ENCODE data around the gene GKAP1.

GKAP1 gene

DNA sequence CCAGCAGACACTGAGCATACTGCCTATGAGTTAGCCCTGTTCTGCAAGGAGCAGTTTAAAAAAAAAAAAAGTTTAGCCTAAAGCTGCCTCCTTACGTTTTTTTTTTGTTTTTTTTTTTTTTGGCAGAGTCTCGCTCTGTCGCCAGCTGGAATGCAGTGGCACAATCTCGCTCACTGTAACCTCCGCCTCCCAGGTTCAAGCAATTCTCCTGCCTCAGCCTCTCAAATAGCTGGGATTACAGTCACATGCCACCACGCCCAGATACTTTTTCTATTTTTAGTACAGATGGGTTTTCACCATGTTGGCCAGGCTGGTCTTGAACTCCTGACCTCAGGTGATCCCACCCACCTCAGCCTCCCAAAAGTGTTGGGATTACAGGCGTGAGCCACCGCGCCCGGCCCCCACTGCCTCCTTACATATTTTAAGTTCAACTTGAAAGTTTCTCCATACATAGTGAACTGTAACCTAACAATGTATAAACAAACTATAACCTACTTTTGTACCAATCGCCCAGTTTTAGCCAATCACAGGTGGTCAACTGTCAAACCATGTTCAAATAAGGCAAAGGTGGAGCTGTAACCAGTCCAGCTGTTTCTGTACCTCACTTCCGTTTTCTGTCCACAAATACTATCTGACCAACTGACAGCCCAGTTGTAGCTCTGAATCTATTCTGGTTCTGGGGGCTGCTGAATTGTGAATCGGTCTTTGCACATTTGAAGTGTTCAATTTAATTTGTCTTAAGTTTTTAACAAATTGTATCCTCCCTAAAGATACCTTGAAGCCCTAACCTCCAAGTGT is 17.1 kb downstream of the GKAP1 start:
- Histone ChIP-seq H3K9ac (ENCODE audit: low read depth, low read length) (no peak overlapping the region), H3K36me3 (ENCODE audit: insufficient read depth, low read length) (peaks cover 4% of the 10 kb centered on the region; the same call in 1 of the 2 replicates), H3K4me1 (ENCODE audit: insufficient read depth, low read length) (no peaks in the 10 kb centered on the region), H3K4me3 (ENCODE audit: low read length) (no peak overlapping the region), H3K9me3 (ENCODE audit: insufficient read depth, low read depth, low read length) (no peaks in the 10 kb centered on the region), H3K27ac (ENCODE audit: low read depth, low read length) (no peak overlapping the region), H3K27me3 (ENCODE audit: insufficient read depth, low read length) (no peaks in the 10 kb centered on the region)
- 92% methylated on average over 13 of the region's 13 CpGs for WGBS

GRCh38 chr9:83794051-83794450 is 23.5 kb downstream of the GKAP1 start:
- no peaks in the 10 kb centered on the region for H3K4me1 ChIP-seq (ENCODE audit: insufficient read depth, low read length)
- no peak overlapping the region for H3K9ac ChIP-seq (ENCODE audit: low read depth, low read length)
- H3K9me3 ChIP-seq (ENCODE audit: insufficient read depth, low read depth, low read length) = no peaks in the 10 kb centered on the region
- H3K27ac ChIP-seq (ENCODE audit: low read depth, low read length) = no peak overlapping the region
- H3K27me3 ChIP-seq (ENCODE audit: insufficient read depth, low read length) = no peaks in the 10 kb centered on the region
- no peak overlapping the region for H3K4me3 ChIP-seq (ENCODE audit: low read length)
- 96% methylated on average over 1 of the region's 2 CpGs for WGBS
- H3K36me3 ChIP-seq (ENCODE audit: insufficient read depth, low read length) = peaks cover 3% of the 10 kb centered on the region; the same call in 1 of the 2 replicates

- Histone ChIP-seq H3K9me3 (ENCODE audit: insufficient read depth, low read depth, low read length) (no peaks in the 10 kb centered on the region), H3K27ac (ENCODE audit: low read depth, low read length) (no peak overlapping the region), H3K4me3 (ENCODE audit: low read length) (no peak overlapping the region), H3K36me3 (ENCODE audit: insufficient read depth, low read length) (no peaks in the 10 kb centered on the region), H3K4me1 (ENCODE audit: insufficient read depth, low read length) (no peaks in the 10 kb centered on the region), H3K27me3 (ENCODE audit: insufficient read depth, low read length) (no peaks in the 10 kb centered on the region), H3K9ac (ENCODE audit: low read depth, low read length) (no peak overlapping the region)
- 100% methylated on average over 1 of the region's 1 CpG for WGBS
Observed at GRCh38 chr9:83792746-83793145, 24.8 kb downstream of the GKAP1 start.

DNA sequence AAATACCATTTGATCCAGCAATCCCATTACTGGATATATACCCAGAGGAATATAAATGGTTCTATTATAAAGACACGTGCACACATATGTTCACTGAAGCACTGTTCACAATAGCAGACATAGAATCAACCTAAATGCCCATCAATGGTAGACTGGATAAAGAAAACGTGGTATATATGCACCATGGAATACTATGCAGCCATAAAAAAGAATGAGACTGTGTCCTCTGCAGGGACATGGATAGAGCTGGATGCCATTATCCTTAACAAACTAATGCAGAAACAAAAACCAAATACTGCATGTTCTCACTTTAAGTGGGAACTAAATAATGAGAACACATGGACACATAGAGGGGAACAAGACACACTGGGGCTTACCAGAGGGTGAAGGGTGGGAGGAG is 39.4 kb downstream of the GKAP1 start:
- Histone ChIP-seq H3K4me3 (ENCODE audit: low read length) (no peak overlapping the region), H3K27me3 (ENCODE audit: insufficient read depth, low read length) (no peaks in the 10 kb centered on the region), H3K36me3 (ENCODE audit: insufficient read depth, low read length) (no peaks in the 10 kb centered on the region), H3K9me3 (ENCODE audit: insufficient read depth, low read depth, low read length) (no peaks in the 10 kb centered on the region), H3K27ac (ENCODE audit: low read depth, low read length) (no peak overlapping the region), H3K9ac (ENCODE audit: low read depth, low read length) (no peak overlapping the region), H3K4me1 (ENCODE audit: insufficient read depth, low read length) (no peaks in the 10 kb centered on the region)
- 86% methylated on average over 2 of the region's 2 CpGs for WGBS

- H3K4me1 ChIP-seq (ENCODE audit: insufficient read depth, low read length) = no peaks in the 10 kb centered on the region
- H3K27me3 ChIP-seq (ENCODE audit: insufficient read depth, low read length) = no peaks in the 10 kb centered on the region
- no peak overlapping the region for H3K4me3 ChIP-seq (ENCODE audit: low read length)
- no peak overlapping the region for H3K9ac ChIP-seq (ENCODE audit: low read depth, low read length)
- no peaks in the 10 kb centered on the region for H3K36me3 ChIP-seq (ENCODE audit: insufficient read depth, low read length)
- H3K9me3 ChIP-seq (ENCODE audit: insufficient read depth, low read depth, low read length) = no peaks in the 10 kb centered on the region
- no peak overlapping the region for H3K27ac ChIP-seq (ENCODE audit: low read depth, low read length)
- WGBS = 100% methylated on average over 2 of the region's 2 CpGs
Observed at GRCh38 chr9:83775932-83776331, 41.6 kb downstream of the GKAP1 start.

DNA sequence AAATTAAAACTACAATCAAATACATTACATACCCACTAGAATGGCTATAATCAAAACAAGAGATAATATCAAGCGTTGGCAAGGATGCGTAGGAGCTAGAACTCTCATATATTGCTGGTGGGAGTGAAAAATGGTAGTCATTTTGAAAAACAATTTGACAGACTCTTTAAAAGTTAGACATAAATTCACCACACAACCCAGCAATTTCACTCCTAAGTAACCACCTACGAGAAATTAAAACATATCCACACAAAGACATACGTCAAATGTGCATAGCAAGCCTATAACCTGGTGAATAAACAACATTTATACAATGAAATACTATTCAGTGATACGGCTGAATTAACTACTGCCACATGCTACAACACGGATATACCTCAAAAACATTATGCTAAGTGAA is 44.7 kb downstream of the GKAP1 start:
- Histone ChIP-seq H3K36me3 (ENCODE audit: insufficient read depth, low read length) (no peaks in the 10 kb centered on the region), H3K9me3 (ENCODE audit: insufficient read depth, low read depth, low read length) (no peaks in the 10 kb centered on the region), H3K27me3 (ENCODE audit: insufficient read depth, low read length) (no peaks in the 10 kb centered on the region), H3K4me1 (ENCODE audit: insufficient read depth, low read length) (no peaks in the 10 kb centered on the region), H3K27ac (ENCODE audit: low read depth, low read length) (no peak overlapping the region), H3K4me3 (ENCODE audit: low read length) (no peak overlapping the region), H3K9ac (ENCODE audit: low read depth, low read length) (no peak overlapping the region)
- WGBS = 92% methylated on average over 4 of the region's 6 CpGs

DNA sequence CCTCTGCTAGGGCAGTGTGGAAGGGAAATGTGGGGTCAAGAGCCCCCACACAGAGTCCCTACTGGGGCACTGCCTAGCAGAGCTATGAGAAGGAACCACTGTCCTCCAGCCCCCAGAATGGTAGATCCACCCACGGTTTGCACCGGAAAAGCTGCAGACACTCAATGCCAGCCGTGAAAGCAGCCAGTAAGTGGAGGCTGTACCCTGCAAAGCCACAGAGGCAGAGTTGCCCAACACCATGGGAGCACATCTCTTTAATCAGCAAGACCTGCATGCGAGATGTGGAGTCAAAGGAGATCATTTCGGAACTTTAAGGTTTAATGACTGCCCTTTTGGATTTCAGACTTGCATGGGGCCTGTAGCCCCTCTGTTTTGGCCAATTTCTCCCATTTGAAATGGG is 52.2 kb downstream of the GKAP1 start:
- H3K36me3 ChIP-seq (ENCODE audit: insufficient read depth, low read length) = no peaks in the 10 kb centered on the region
- WGBS = 96% methylated on average over 5 of the region's 5 CpGs
- no peaks in the 10 kb centered on the region for H3K27me3 ChIP-seq (ENCODE audit: insufficient read depth, low read length)
- no peaks in the 10 kb centered on the region for H3K4me1 ChIP-seq (ENCODE audit: insufficient read depth, low read length)
- no peak overlapping the region for H3K4me3 ChIP-seq (ENCODE audit: low read length)
- no peak overlapping the region for H3K9ac ChIP-seq (ENCODE audit: low read depth, low read length)
- no peak overlapping the region for H3K27ac ChIP-seq (ENCODE audit: low read depth, low read length)
- H3K9me3 ChIP-seq (ENCODE audit: insufficient read depth, low read depth, low read length) = no peaks in the 10 kb centered on the region

DNA sequence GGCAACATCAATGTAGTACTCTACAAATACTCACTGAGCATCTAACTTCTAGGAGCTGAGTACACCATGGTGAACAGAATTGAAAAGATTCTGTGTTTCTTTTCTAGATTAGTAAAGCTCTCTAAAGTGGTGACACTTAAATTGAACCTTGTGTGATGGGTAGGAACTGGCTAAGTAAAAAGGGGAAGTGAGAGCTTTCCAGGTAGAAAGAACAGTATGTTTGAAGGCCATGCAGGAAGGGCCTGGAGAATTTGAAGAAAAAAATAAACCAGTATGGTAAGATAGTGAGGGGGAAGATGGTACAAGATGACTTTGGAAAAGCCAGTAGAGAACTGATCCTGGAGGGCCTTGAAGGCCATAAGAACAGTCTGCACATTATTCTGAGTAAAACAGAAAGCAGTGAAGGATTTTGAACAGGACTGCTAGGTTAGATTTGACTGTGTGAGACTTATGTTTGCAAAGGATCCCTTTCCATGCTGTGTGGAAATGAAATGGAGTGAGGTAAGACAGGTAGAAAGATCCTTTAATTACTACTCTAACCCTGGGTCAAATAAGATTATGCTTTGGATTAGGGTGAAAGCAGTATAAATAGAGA is 63.1 kb downstream of the GKAP1 start:
- no peaks in the 10 kb centered on the region for H3K9me3 ChIP-seq (ENCODE audit: insufficient read depth, low read depth, low read length)
- no peak overlapping the region for H3K27ac ChIP-seq (ENCODE audit: low read depth, low read length)
- no peak overlapping the region for H3K9ac ChIP-seq (ENCODE audit: low read depth, low read length)
- H3K4me3 ChIP-seq (ENCODE audit: low read length) = no peak overlapping the region
- H3K36me3 ChIP-seq (ENCODE audit: insufficient read depth, low read length) = no peaks in the 10 kb centered on the region
- H3K4me1 ChIP-seq (ENCODE audit: insufficient read depth, low read length) = no peaks in the 10 kb centered on the region
- H3K27me3 ChIP-seq (ENCODE audit: insufficient read depth, low read length) = no peaks in the 10 kb centered on the region

DNA sequence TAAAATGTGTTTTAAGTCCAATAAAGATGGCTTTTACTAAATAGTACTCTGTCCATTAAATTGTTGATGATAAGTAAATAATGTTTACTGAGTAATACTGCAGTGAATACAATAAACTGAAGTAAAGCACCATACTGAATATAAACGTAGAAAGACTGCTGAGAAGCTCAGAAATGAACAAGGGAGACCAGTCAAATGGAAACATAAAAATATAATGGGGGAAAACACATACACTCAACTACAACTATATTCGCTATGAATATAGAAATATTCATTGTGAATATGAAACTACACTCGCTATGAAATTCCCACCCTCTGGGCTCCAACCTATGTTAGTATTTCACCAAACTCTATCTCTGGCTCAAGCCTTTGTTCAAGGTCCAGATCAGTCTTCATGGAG is 67.9 kb downstream of the GKAP1 start:
- H3K36me3 ChIP-seq (ENCODE audit: insufficient read depth, low read length) = no peaks in the 10 kb centered on the region
- WGBS = 93% methylated on average over 1 of the region's 3 CpGs
- H3K4me1 ChIP-seq (ENCODE audit: insufficient read depth, low read length) = no peaks in the 10 kb centered on the region
- H3K27ac ChIP-seq (ENCODE audit: low read depth, low read length) = no peak overlapping the region
- no peak overlapping the region for H3K9ac ChIP-seq (ENCODE audit: low read depth, low read length)
- no peak overlapping the region for H3K4me3 ChIP-seq (ENCODE audit: low read length)
- H3K27me3 ChIP-seq (ENCODE audit: insufficient read depth, low read length) = no peaks in the 10 kb centered on the region
- H3K9me3 ChIP-seq (ENCODE audit: insufficient read depth, low read depth, low read length) = no peaks in the 10 kb centered on the region

DNA sequence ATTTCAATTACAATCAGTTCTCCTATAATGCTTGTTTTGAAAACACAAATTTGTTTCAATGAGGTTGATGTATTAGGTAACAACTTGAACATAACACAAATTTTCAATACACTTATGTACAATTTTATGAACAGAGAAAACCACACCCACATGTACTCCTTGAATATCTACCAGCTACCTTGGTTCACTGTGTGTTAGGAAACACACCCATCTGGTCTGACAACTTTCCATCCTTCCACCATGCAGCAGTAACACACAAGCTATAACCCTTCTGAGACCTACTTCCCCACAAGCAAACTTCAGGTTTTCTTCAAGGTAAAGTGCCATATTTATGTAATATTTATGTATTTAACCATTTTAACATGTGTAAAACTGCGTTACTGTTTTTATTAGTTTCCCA is 73.4 kb downstream of the GKAP1 start:
- no peak overlapping the region for H3K4me3 ChIP-seq (ENCODE audit: low read length)
- H3K27me3 ChIP-seq (ENCODE audit: insufficient read depth, low read length) = no peaks in the 10 kb centered on the region
- no peak overlapping the region for H3K27ac ChIP-seq (ENCODE audit: low read depth, low read length)
- no peaks in the 10 kb centered on the region for H3K4me1 ChIP-seq (ENCODE audit: insufficient read depth, low read length)
- no peaks in the 10 kb centered on the region; the same call in 1 of the 2 replicates for H3K36me3 ChIP-seq (ENCODE audit: insufficient read depth, low read length)
- WGBS = 100% methylated on average over 1 of the region's 1 CpG
- no peaks in the 10 kb centered on the region for H3K9me3 ChIP-seq (ENCODE audit: insufficient read depth, low read depth, low read length)
- H3K9ac ChIP-seq (ENCODE audit: low read depth, low read length) = no peak overlapping the region

- Histone ChIP-seq H3K4me1 (ENCODE audit: insufficient read depth, low read length) (no peaks in the 10 kb centered on the region), H3K9ac (ENCODE audit: low read depth, low read length) (no peak overlapping the region), H3K27ac (ENCODE audit: low read depth, low read length) (no peak overlapping the region), H3K4me3 (ENCODE audit: low read length) (no peak overlapping the region), H3K9me3 (ENCODE audit: insufficient read depth, low read depth, low read length) (no peaks in the 10 kb centered on the region), H3K27me3 (ENCODE audit: insufficient read depth, low read length) (no peaks in the 10 kb centered on the region), H3K36me3 (ENCODE audit: insufficient read depth, low read length) (no peaks in the 10 kb centered on the region)
- WGBS = 97% methylated on average over 4 of the region's 4 CpGs
Observed at GRCh38 chr9:83733739-83734138, 83.8 kb downstream of the GKAP1 start.

Data from HUES64 (cell line).